IPS-18a (cell line): Measurements from ENCODE around the gene RBMS3.
"Not testable (repeated sequence)": the region's sequence is repeated elsewhere in the genome, so short reads cannot be mapped to it uniquely, and the experiment has no call there.

Experiments
- H3K27ac ChIP-seq: one replicate; pipeline ENCODE4 v1.5.1; 2013; ENCODE audit warnings: low read length
- H3K27me3 ChIP-seq: one replicate; pipeline ENCODE4 v1.6.1; 2013; ENCODE audit warnings: mild to moderate bottlenecking, low read length; ENCODE audit not compliant: control insufficient read depth, insufficient read depth
- H3K36me3 ChIP-seq: one replicate; pipeline ENCODE4 v1.6.1; 2013; ENCODE audit warnings: low read depth, low read length; ENCODE audit not compliant: control insufficient read depth
- H3K4me1 ChIP-seq: one replicate; pipeline ENCODE4 v1.6.1; 2013; ENCODE audit warnings: low read depth, low read length; ENCODE audit not compliant: control insufficient read depth
- H3K4me3 ChIP-seq: one replicate; pipeline ENCODE4 v1.5.1; 2013; ENCODE audit warnings: low read length
- H3K9ac ChIP-seq: one replicate; pipeline ENCODE4 v1.6.1; 2013; ENCODE audit warnings: mild to moderate bottlenecking, low read length, moderate library complexity
- H3K9me3 ChIP-seq: one replicate; pipeline ENCODE4 v1.6.1; 2013; ENCODE audit warnings: low read depth, low read length; ENCODE audit not compliant: control insufficient read depth

Gene RBMS3

GRCh38 chr3:29644956-29645636 lies 364.2 kb downstream of the RBMS3 start:
- H3K4me1 ChIP-seq: peaks cover 5% of the 10 kb centered on the region
- no peaks in the 10 kb centered on the region for H3K9me3 ChIP-seq
- no peak overlapping the region for H3K27ac ChIP-seq
- H3K36me3 ChIP-seq: no peaks in the 10 kb centered on the region
- no peak overlapping the region for H3K9ac ChIP-seq
- no peak overlapping the region for H3K4me3 ChIP-seq
- no peaks in the 10 kb centered on the region for H3K27me3 ChIP-seq

GRCh38 chr3:29646043-29646442 lies 365.2 kb downstream of the RBMS3 start:
- no peak overlapping the region for H3K4me3 ChIP-seq
- H3K4me1 ChIP-seq: peaks cover 4% of the 10 kb centered on the region
- no peaks in the 10 kb centered on the region for H3K9me3 ChIP-seq
- H3K36me3 ChIP-seq: no peaks in the 10 kb centered on the region
- H3K27ac ChIP-seq: no peak overlapping the region
- H3K9ac ChIP-seq: no peak overlapping the region
- H3K27me3 ChIP-seq: no peaks in the 10 kb centered on the region

GRCh38 chr3:29649815-29650547 lies 369.1 kb downstream of the RBMS3 start:
- no peaks in the 10 kb centered on the region for H3K27me3 ChIP-seq
- no peaks in the 10 kb centered on the region for H3K36me3 ChIP-seq
- no peaks in the 10 kb centered on the region for H3K9me3 ChIP-seq
- peaks cover 4% of the 10 kb centered on the region for H3K4me1 ChIP-seq
- no peak overlapping the region for H3K27ac ChIP-seq
- H3K9ac ChIP-seq: no peak overlapping the region
- no peak overlapping the region for H3K4me3 ChIP-seq

- no peaks in the 10 kb centered on the region for H3K9me3 ChIP-seq
- no peak overlapping the region for H3K27ac ChIP-seq
- no peaks in the 10 kb centered on the region for H3K36me3 ChIP-seq
These were observed 372.8 kb downstream of the RBMS3 start for GRCh38 chr3:29653680-29654079.

GRCh38 chr3:29655015-29655747 lies 374.3 kb downstream of the RBMS3 start:
- Histone ChIP-seq H3K27me3 (no peaks in the 10 kb centered on the region), H3K4me1 (peaks cover 6% of the 10 kb centered on the region), H3K4me3 (no peak overlapping the region), H3K9ac (no peak overlapping the region), H3K36me3 (no peaks in the 10 kb centered on the region), H3K9me3 (no peaks in the 10 kb centered on the region), H3K27ac (no peak overlapping the region)

More at GRCh38 chr3:29653680-29654079, 372.8 kb downstream of the RBMS3 start:
- Histone ChIP-seq H3K4me3 (no peak overlapping the region), H3K9ac (no peak overlapping the region), H3K4me1 (peaks cover 6% of the 10 kb centered on the region), H3K27me3 (no peaks in the 10 kb centered on the region)

GRCh38 chr3:29665688-29666087 lies 384.8 kb downstream of the RBMS3 start:
- no peaks in the 10 kb centered on the region for H3K4me1 ChIP-seq
- H3K36me3 ChIP-seq: no peaks in the 10 kb centered on the region
- H3K9me3 ChIP-seq: no peaks in the 10 kb centered on the region
- no peak overlapping the region for H3K27ac ChIP-seq
- no peaks in the 10 kb centered on the region for H3K27me3 ChIP-seq
- no peak overlapping the region for H3K4me3 ChIP-seq
- no peak overlapping the region for H3K9ac ChIP-seq

GRCh38 chr3:29668233-29668632 lies 387.4 kb downstream of the RBMS3 start:
- no peak overlapping the region for H3K27ac ChIP-seq
- H3K4me3 ChIP-seq: no peak overlapping the region
- H3K9me3 ChIP-seq: no peaks in the 10 kb centered on the region
- no peaks in the 10 kb centered on the region for H3K4me1 ChIP-seq
- no peaks in the 10 kb centered on the region for H3K36me3 ChIP-seq
- H3K9ac ChIP-seq: no peak overlapping the region
- H3K27me3 ChIP-seq: no peaks in the 10 kb centered on the region

GRCh38 chr3:29668728-29669127 lies 387.9 kb downstream of the RBMS3 start:
- H3K36me3 ChIP-seq: no peaks in the 10 kb centered on the region
- H3K9ac ChIP-seq: no peak overlapping the region
- no peak overlapping the region for H3K4me3 ChIP-seq

GRCh38 chr3:29670476-29670875 lies 389.6 kb downstream of the RBMS3 start:
- not testable (repeated sequence) for H3K36me3 ChIP-seq, H3K27ac ChIP-seq, H3K27me3 ChIP-seq, H3K4me3 ChIP-seq, H3K4me1 ChIP-seq, H3K9me3 ChIP-seq, H3K9ac ChIP-seq

More at GRCh38 chr3:29668728-29669127, 387.9 kb downstream of the RBMS3 start:
- H3K9me3 ChIP-seq: no peaks in the 10 kb centered on the region
- no peaks in the 10 kb centered on the region for H3K4me1 ChIP-seq
- H3K27ac ChIP-seq: no peak overlapping the region
- H3K27me3 ChIP-seq: no peaks in the 10 kb centered on the region

GRCh38 chr3:29677421-29677820 lies 396.6 kb downstream of the RBMS3 start:
- no peaks in the 10 kb centered on the region for H3K9me3 ChIP-seq
- no peak overlapping the region for H3K4me3 ChIP-seq
- no peak overlapping the region for H3K9ac ChIP-seq
- no peak overlapping the region for H3K27ac ChIP-seq
- H3K27me3 ChIP-seq: no peaks in the 10 kb centered on the region
- no peaks in the 10 kb centered on the region for H3K4me1 ChIP-seq
- H3K36me3 ChIP-seq: no peaks in the 10 kb centered on the region

GRCh38 chr3:29679944-29680343 lies 399.1 kb downstream of the RBMS3 start:
- no peaks in the 10 kb centered on the region for H3K27me3 ChIP-seq
- no peak overlapping the region for H3K27ac ChIP-seq
- peaks cover 3% of the 10 kb centered on the region for H3K4me1 ChIP-seq
- H3K4me3 ChIP-seq: no peak overlapping the region
- H3K9me3 ChIP-seq: no peaks in the 10 kb centered on the region
- H3K9ac ChIP-seq: no peak overlapping the region
- no peaks in the 10 kb centered on the region for H3K36me3 ChIP-seq
